ENCODE data around the gene TMC1. TPM values are rescaled to one million over a fixed set of nuclear protein-coding genes. Genes with fewer than 3 reads are reported as not detected.
"Not testable (repeated sequence)": the region's sequence is repeated elsewhere in the genome, so short reads cannot be mapped to it uniquely, and the experiment has no call there.

TMC1 gene
- total RNA-seq, 3 donors from 2014 or later: not detected

DNA sequence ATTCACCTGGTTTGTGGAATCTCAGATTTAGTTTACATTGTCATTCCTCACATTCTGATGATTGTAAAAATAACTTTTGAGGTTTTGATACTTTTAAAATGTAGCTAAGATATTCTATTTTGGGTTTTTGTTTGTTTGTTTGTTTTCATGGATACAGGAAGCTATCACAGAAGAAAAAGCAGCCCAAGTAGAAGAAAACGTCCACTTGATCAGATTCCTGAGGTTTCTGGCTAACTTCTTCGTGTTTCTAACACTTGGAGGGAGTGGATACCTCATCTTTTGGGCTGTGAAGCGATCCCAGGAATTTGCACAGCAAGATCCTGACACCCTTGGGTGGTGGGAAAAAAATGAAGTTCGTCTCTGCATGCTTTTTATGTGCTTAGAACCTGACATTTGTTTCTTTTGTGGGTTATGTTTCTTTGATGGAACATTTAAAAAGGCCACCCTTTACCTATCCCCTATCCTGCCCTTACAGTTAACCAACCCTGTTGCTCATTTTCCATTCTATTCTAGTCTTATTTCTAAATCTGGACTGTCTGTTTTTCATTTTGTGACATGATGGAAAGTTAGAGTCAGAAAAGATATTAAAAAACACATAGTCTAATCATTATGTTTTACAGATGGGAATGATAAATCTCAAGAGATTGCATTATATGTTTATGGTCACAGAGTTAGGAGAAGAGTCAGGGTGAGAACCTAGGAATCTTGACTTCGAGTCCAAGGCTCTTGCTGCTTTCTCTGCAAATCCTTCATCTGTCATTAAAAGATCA is 267.7 kb downstream of the TMC1 start:
- ATAC-seq: no peak
- no peak overlapping the region for H3K4me3 Mint-ChIP-seq

DNA sequence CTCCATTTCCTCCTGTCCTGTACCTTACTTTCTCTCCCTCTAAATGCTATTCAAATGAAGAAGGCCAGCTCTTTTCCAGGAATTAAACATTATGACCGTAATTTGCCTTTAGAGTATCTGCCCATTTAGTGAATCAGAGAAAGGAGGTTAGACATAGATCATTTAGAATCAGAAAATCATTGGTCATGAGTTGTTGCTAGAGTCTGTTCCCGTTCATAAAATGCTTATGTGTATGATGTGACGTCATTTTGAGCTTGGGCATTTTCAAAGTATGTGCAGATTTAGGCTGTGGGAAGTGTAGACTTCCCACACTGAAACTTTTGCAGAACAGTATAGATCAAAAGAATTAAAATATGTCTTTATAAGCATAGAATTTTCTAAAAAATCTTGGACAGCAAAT is 268.5 kb downstream of the TMC1 start:
- ATAC-seq: no peak
- no peak for DNase-seq
- Mint-ChIP-seq H3K36me3 (ENCODE audit: insufficient read depth) (no peaks in the 10 kb centered on the region), H3K9me3 (peaks cover 5% of the 10 kb centered on the region), H3K4me3 (no peak overlapping the region), H3K4me1 (ENCODE audit: low read depth) (no peaks in the 10 kb centered on the region), H3K27me3 (ENCODE audit: low read depth) (peaks cover 13% of the 10 kb centered on the region)

More for the DNA sequence above, 267.7 kb downstream of the TMC1 start:
- Mint-ChIP-seq H3K27me3 (ENCODE audit: low read depth) (peaks cover 9% of the 10 kb centered on the region), H3K4me1 (ENCODE audit: low read depth) (no peaks in the 10 kb centered on the region), H3K9me3 (peaks cover 1% of the 10 kb centered on the region), H3K36me3 (ENCODE audit: insufficient read depth) (no peaks in the 10 kb centered on the region)
- DNase-seq: no peak

DNA sequence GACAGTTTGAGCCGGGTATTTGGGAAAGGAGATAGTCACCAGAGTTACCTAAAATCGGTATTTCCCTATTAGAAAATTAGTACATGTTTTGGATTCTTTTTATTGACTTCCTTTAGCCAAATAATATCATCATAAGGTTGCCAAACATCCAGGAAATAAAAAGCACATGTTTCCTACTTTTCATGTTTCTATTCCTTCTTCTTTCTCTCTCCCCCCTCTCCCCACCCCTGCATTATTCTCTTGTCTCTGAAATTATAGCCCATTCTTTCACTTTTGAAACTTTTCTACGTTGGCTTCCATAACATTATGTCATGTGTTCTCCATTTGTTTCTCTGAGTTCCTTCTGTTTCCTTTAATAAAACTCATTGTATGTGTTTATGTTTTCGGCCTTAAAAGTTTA is 269.6 kb downstream of the TMC1 start:
- Mint-ChIP-seq H3K4me1 (ENCODE audit: low read depth) (no peaks in the 10 kb centered on the region), H3K4me3 (no peak overlapping the region), H3K9me3 (peaks cover 16% of the 10 kb centered on the region), H3K27me3 (ENCODE audit: low read depth) (peaks cover 13% of the 10 kb centered on the region), H3K36me3 (ENCODE audit: insufficient read depth) (no peaks in the 10 kb centered on the region)
- DNase-seq: no peak
- no peak for ATAC-seq

DNA sequence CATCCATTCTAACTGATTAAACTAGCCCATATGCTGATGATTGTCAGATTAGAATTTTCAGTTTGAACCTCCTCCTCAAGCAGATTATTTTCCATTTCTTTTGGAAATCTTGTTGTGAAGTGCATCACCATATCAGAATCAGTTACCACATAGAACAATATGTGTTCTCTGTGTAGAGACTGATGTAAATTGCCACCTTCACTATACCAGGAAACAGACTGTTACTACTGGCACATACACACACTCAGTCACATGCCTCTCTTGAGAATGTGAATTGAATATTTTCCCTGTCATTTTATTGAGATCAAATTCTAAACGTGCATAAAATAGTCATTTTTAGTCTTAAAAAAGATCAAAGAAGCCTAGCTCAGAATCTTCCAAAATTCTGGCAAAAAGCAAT is 270.0 kb downstream of the TMC1 start:
- DNase-seq: no peak
- Mint-ChIP-seq H3K27me3 (ENCODE audit: low read depth) (peaks cover 13% of the 10 kb centered on the region), H3K4me1 (ENCODE audit: low read depth) (no peaks in the 10 kb centered on the region), H3K4me3 (no peak overlapping the region), H3K36me3 (ENCODE audit: insufficient read depth) (no peaks in the 10 kb centered on the region), H3K9me3 (peaks cover 18% of the 10 kb centered on the region)
- no peak for ATAC-seq

DNA sequence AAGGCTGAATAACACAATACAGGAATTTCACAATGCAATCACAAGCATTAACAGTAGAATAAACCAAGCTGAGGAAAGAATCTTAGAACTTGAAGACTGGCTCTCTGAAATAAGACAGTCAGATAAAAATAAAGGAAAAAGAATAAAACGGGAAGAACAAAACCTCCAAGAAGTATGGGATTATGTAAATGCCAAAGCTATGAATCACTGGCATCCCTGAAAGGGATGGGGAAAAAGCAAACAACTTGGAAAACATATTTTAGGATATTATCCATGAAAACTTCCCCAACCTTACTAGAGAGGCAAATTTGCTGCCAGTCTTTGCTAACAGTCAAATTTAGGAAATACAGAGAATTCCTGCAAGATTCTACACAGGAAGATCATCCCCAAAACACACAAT is 273.5 kb downstream of the TMC1 start:
- Mint-ChIP-seq H3K9me3 (peaks cover 18% of the 10 kb centered on the region), H3K27me3 (ENCODE audit: low read depth) (peaks cover 13% of the 10 kb centered on the region), H3K36me3 (ENCODE audit: insufficient read depth) (no peaks in the 10 kb centered on the region), H3K4me3 (no peak overlapping the region), H3K4me1 (ENCODE audit: low read depth) (no peaks in the 10 kb centered on the region)
- ATAC-seq (no peak), DNase-seq (no peak)

DNA sequence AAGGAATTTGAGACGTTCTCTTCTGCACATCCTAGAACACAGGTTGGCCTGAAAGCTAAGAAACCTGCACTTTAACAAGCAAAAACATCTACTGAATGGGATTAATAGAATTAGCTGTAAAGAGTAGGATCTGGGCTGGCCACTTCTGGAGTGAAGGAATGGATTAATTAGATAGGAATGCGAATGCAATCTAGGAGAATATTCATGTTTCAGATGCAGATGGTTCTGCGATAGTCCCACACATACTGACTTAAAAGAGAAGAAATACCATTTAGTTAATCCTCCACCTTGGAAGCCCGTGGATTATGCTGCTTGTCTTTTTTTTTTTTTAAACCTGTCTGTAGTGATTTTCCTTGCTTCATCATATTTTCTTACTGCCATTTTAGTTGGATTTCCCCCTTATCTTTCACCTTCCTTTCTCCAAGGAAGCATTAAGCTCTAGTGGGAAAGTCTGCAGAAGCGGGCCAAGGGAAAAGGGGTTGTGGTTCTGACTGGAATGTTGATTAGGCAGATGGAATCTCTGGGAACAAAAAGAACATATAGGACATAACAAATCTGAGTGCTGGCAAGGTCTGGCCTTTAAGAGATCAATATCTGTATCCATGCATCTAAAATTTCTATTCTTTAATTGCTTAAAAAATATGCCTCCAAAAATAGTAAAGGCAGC is 279.1 kb downstream of the TMC1 start:
- Mint-ChIP-seq H3K27me3 (ENCODE audit: low read depth) (peaks cover 1% of the 10 kb centered on the region), H3K4me3 (no peak overlapping the region), H3K36me3 (ENCODE audit: insufficient read depth) (no peaks in the 10 kb centered on the region), H3K4me1 (ENCODE audit: low read depth) (no peaks in the 10 kb centered on the region), H3K9me3 (peaks cover 10% of the 10 kb centered on the region)
- ATAC-seq: no peak
- DNase-seq: no peak

DNA sequence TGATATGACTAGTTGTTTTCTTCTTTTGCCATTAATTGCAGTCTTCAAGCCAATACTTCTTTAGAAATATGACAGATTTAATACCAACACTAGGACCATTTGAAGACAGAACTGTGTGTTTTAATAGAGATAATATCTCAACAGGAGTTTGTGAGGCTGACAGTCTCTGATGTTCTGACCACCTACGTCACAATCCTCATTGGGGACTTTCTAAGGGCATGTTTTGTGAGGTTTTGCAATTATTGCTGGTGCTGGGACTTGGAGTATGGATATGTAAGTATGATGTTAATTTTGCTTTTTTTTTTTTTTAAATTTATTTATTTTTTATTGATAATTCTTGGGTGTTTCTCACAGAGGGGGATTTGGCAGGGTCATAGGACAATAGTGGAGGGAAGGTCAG is 283.8 kb downstream of the TMC1 start:
- Mint-ChIP-seq H3K36me3 (ENCODE audit: insufficient read depth) (no peaks in the 10 kb centered on the region), H3K9me3 (peaks cover 3% of the 10 kb centered on the region), H3K4me1 (ENCODE audit: low read depth) (no peaks in the 10 kb centered on the region), H3K27me3 (ENCODE audit: low read depth) (peaks cover 1% of the 10 kb centered on the region), H3K4me3 (no peak overlapping the region)
- ATAC-seq: no peak
- no peak for DNase-seq

DNA sequence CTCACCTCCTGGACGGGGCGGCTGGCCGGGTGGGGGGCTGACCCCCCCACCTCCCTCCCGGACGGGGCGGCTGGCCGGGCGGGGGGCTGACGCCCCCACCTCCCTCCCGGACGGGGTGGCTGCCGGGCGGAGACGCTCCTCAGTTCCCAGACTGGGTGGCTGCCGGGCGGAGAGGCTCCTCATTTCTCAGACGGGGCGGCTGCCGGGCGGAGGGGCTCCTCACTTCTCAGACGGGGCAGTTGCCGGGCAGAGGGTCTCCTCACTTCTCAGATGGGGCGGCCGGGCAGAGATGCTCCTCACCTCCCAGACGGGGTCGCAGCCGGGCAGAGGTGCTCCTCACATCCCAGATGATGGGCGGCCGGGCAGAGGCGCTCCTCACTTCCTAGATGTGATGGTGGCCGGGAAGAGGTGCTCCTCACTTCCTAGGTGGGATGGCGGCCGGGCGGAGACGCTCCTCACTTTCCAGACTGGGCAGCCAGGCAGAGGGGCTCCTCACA is 285.0 kb downstream of the TMC1 start:
- DNase-seq; H3K36me3 Mint-ChIP-seq (ENCODE audit: insufficient read depth); ATAC-seq; H3K27me3 Mint-ChIP-seq (ENCODE audit: low read depth); H3K4me3 Mint-ChIP-seq; H3K4me1 Mint-ChIP-seq (ENCODE audit: low read depth); H3K9me3 Mint-ChIP-seq: not testable (repeated sequence)

DNA sequence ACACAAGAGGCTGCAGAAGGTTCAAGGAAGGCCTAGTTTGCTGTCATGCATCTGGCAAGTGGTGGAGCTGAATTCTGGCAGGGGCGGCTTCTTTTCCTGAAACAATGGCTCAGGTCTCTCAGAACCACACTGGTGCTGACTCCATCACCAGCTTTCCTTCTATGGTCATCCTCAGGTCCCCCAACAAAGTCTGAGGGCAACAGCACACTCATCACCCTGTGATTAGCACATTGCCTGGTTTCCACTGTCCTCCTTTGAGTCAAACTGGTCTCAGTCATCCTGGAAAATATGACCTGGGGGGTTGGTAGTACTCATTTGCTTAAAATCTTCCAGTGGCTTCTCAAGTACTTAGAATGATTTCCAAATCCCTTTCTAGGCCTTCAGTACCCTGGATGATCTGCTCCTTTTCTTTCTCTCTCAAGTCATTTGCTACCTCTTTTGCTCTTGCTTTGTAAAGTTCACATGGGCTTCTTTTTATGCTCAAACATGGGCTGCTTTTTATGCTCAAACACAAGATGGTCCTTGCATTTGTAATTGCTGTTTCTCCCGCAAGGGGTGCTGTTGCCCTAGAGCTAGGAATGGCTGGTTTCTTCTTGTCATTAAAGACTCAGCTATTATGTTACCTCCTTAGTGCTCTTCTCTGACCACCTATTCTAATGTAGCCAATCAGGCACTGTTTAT is 286.5 kb downstream of the TMC1 start:
- Mint-ChIP-seq H3K27me3 (ENCODE audit: low read depth) (no peaks in the 10 kb centered on the region), H3K36me3 (ENCODE audit: insufficient read depth) (no peaks in the 10 kb centered on the region), H3K4me3 (no peak overlapping the region), H3K4me1 (ENCODE audit: low read depth) (no peaks in the 10 kb centered on the region), H3K9me3 (peaks cover 3% of the 10 kb centered on the region)
- no peak for DNase-seq
- no peak for ATAC-seq

DNA sequence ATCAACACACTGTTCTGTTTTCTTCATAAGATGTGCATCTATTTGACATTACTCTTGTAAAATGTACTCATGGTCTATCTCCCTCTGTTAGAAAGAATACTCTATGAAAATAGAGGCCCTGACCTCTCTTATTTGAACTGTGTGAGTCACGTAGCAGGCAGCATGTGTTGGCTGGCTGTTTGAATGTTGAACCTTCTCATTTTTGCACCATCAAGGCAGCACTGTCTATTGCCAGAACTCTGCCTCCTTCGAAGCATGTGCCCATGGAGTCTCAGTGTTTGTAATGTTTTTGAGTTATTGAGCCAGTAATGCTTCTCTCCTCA is 287.0 kb downstream of the TMC1 start:
- DNase-seq: no peak
- no peaks in the 10 kb centered on the region for H3K4me1 Mint-ChIP-seq (ENCODE audit: low read depth)
- H3K36me3 Mint-ChIP-seq (ENCODE audit: insufficient read depth): no peaks in the 10 kb centered on the region
- H3K4me3 Mint-ChIP-seq: no peak overlapping the region
- H3K9me3 Mint-ChIP-seq: peaks cover 3% of the 10 kb centered on the region
- H3K27me3 Mint-ChIP-seq (ENCODE audit: low read depth): no peaks in the 10 kb centered on the region
- ATAC-seq: no peak

DNA sequence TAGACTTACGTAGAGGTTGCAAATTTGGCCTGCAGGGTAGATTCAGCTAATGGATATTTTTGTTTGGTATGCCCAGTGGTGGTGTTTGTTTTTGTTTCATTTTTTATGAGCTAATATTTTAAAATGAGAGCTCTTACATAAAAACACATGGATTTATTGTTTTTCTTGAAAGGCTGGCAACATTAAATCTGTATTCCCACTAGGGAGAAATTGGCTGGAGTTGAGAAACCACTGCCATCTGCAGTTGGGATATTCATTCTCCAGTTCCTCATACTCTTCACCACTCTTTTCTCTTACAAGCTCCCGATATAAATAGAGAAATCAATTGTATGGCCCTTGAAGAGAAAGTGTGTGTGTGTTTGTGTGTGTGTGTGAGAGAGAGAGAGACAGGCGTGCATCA is 288.2 kb downstream of the TMC1 start:
- Mint-ChIP-seq H3K4me3 (no peak overlapping the region), H3K27me3 (ENCODE audit: low read depth) (no peaks in the 10 kb centered on the region), H3K9me3 (no peaks in the 10 kb centered on the region), H3K36me3 (ENCODE audit: insufficient read depth) (no peaks in the 10 kb centered on the region), H3K4me1 (ENCODE audit: low read depth) (no peaks in the 10 kb centered on the region)
- ATAC-seq: no peak
- DNase-seq: no peak

DNA sequence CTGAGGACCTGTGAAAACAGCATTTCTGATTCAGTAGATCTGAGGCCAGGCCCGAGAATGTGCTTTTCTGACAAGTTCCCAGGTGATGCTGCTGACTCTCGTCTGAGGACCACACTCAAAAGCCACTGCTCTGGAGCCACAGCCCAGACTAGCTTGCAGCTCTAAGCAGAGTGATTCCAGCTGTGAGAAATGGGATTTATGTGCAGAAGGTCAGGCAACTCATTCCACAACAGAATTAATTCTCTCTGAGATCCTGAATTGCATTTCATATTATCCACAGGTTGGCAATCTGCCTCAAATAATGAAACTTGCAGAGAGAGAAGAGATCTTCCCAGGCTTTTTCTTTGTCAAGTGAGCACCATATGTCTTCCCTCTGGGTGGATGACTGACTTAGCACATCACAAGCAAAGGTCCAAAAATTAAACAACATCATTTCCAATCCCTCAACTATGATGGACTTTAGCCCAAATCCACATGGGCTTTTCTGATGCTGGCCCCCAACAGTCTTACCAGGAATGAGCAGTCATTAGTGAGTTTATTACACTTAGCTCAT is 291.2 kb downstream of the TMC1 start:
- DNase-seq (no peak), ATAC-seq (no peak)
- Mint-ChIP-seq H3K4me1 (ENCODE audit: low read depth) (no peaks in the 10 kb centered on the region), H3K9me3 (no peaks in the 10 kb centered on the region), H3K4me3 (no peak overlapping the region), H3K27me3 (ENCODE audit: low read depth) (peaks cover 2% of the 10 kb centered on the region), H3K36me3 (ENCODE audit: insufficient read depth) (no peaks in the 10 kb centered on the region)

DNA sequence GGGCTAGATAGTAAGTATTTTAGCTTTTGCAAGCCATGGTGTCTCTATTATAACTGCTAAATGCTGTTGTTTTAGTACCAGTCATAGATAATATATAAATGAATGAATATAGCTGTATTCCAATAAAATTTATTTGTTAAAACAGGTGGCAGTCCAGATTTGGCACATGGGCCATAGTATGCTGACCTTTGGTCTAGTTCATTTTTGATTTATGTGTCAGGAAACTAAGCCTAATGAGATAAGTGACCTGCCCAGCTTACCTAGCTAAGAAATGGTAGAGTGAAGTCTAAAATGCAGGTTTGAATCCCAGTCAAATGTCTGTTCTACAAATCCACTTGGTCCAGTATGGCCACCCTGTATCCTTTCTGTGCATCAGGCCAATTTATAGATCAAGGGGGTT is 292.1 kb downstream of the TMC1 start:
- no peak for ATAC-seq
- H3K4me1 Mint-ChIP-seq (ENCODE audit: low read depth): no peaks in the 10 kb centered on the region
- no peak for DNase-seq
- H3K4me3 Mint-ChIP-seq: no peak overlapping the region
- H3K27me3 Mint-ChIP-seq (ENCODE audit: low read depth): peaks cover 6% of the 10 kb centered on the region
- H3K9me3 Mint-ChIP-seq: no peaks in the 10 kb centered on the region
- H3K36me3 Mint-ChIP-seq (ENCODE audit: insufficient read depth): no peaks in the 10 kb centered on the region

DNA sequence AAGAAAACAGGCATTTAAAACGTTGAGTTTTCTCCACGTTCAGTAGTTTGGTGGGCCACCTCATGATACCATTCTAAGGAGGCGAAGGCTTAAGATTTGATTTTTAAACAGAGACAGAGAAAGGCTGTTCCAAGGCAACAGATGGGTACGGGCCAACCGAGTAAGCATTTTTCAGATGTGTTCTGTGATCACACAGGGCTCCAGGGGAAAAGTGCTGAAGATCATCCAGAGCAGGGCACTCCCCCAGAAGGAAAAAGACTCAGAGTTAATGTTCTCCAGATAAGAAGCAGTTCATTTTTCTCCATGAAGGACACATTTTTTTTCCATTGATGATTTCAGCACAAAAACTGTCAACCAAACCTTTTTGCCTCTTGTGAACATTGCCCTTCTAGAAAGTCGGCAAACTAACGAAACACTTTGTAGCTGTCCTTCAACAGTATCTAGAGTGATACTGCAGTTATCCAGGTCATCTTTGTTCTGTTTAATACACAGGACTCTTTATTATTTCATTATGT is 292.7 kb downstream of the TMC1 start:
- H3K4me1 Mint-ChIP-seq (ENCODE audit: low read depth): no peaks in the 10 kb centered on the region
- DNase-seq: no peak
- no peaks in the 10 kb centered on the region for H3K36me3 Mint-ChIP-seq (ENCODE audit: insufficient read depth)
- ATAC-seq: no peak
- peaks cover 6% of the 10 kb centered on the region for H3K27me3 Mint-ChIP-seq (ENCODE audit: low read depth)
- no peaks in the 10 kb centered on the region for H3K9me3 Mint-ChIP-seq
- H3K4me3 Mint-ChIP-seq: no peak overlapping the region
